KMS-11 (cell line): Measurements from ENCODE around the gene RBM24.
A peak's percentile ranks its signal among the peaks of the same experiment; 100 is the strongest.

Experiments used
- H2AFZ ChIP-seq: fragments of 200-600 bp; sonication (generic); 2 replicates; pipeline ENCODE4 v1.6.1; 2016; ENCODE audit warnings: antibody characterized with exemption, mixed run types, low read depth
- H3K27ac ChIP-seq: fragments of 200-600 bp; sonication (generic); 2 replicates; pipeline ENCODE4 v1.6.1; 2016; ENCODE audit warnings: mild to moderate bottlenecking, mixed run types
- H3K27me3 ChIP-seq: fragments of 200-600 bp; sonication (generic); 2 replicates; pipeline ENCODE4 v1.6.1; 2017; ENCODE audit warnings: mild to moderate bottlenecking, low read depth, mixed run types, moderate library complexity; ENCODE audit not compliant: insufficient read depth
- H3K36me3 ChIP-seq: fragments of 200-600 bp; sonication (generic); 2 replicates; pipeline ENCODE4 v1.6.1; 2017; ENCODE audit warnings: mild to moderate bottlenecking, mixed run types; ENCODE audit not compliant: insufficient read depth
- H3K4me1 ChIP-seq: fragments of 200-600 bp; sonication (generic); 2 replicates; pipeline ENCODE4 v1.6.1; 2016; ENCODE audit warnings: mild to moderate bottlenecking, low read depth, mixed run types; ENCODE audit not compliant: poor library complexity, severe bottlenecking
- H3K4me2 ChIP-seq: fragments of 200-600 bp; sonication (generic); 2 replicates; pipeline ENCODE4 v1.7.0; 2016; ENCODE audit warnings: mild to moderate bottlenecking, mixed run types
- H3K4me3 ChIP-seq: fragments of 200-600 bp; sonication (generic); IDR thresholded peaks from 2 replicates; pipeline ENCODE4 v1.6.1; 2017; ENCODE audit warnings: low read depth, low read length, mixed read lengths; ENCODE audit not compliant: insufficient read depth
- H3K79me2 ChIP-seq: fragments of 200-600 bp; sonication (generic); 2 replicates; pipeline ENCODE4 v1.6.1; 2016; ENCODE audit warnings: low read depth, mixed run types; ENCODE audit not compliant: insufficient read depth
- H3K9ac ChIP-seq: fragments of 200-600 bp; sonication (generic); 2 replicates; pipeline ENCODE4 v1.6.1; 2016; ENCODE audit warnings: mild to moderate bottlenecking, mixed run types
- H4K20me1 ChIP-seq: fragments of 200-600 bp; sonication (generic); 2 replicates; pipeline ENCODE4 v1.6.1; 2016; ENCODE audit warnings: mild to moderate bottlenecking, mixed run types; ENCODE audit not compliant: insufficient read depth
- TF ChIP-seq, protein P1 (sequence below): fragments of 200-600 bp; sonication (generic); conservative IDR thresholded peaks from 2 replicates; pipeline ENCODE4 v1.6.1; 2017; ENCODE audit warnings: low read depth, mild to moderate bottlenecking, antibody characterized with exemption, low read length, moderate library complexity, mixed read lengths

RBM24 gene

GRCh38 chr6:17278289-17279063 is 2.7 kb upstream of the RBM24 start:
- Histone ChIP-seq H3K4me2 (no peak overlapping the region), H3K36me3 (no peaks in the 10 kb centered on the region), H3K4me3 (no peak overlapping the region), H3K4me1 (no peaks in the 10 kb centered on the region), H2AFZ (no peak overlapping the region), H3K27me3 (no peaks in the 10 kb centered on the region), H3K27ac (no peak overlapping the region), H4K20me1 (no peaks in the 10 kb centered on the region), H3K79me2 (no peaks in the 10 kb centered on the region), H3K9ac (no peak overlapping the region)
- TF ChIP-seq, protein P1, sequence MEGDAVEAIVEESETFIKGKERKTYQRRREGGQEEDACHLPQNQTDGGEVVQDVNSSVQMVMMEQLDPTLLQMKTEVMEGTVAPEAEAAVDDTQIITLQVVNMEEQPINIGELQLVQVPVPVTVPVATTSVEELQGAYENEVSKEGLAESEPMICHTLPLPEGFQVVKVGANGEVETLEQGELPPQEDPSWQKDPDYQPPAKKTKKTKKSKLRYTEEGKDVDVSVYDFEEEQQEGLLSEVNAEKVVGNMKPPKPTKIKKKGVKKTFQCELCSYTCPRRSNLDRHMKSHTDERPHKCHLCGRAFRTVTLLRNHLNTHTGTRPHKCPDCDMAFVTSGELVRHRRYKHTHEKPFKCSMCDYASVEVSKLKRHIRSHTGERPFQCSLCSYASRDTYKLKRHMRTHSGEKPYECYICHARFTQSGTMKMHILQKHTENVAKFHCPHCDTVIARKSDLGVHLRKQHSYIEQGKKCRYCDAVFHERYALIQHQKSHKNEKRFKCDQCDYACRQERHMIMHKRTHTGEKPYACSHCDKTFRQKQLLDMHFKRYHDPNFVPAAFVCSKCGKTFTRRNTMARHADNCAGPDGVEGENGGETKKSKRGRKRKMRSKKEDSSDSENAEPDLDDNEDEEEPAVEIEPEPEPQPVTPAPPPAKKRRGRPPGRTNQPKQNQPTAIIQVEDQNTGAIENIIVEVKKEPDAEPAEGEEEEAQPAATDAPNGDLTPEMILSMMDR, result no peak

- peaks cover 8% of the 10 kb centered on the region for H3K4me1 ChIP-seq
- no peaks in the 10 kb centered on the region for H3K27me3 ChIP-seq
- no peak overlapping the region for H3K9ac ChIP-seq
- H3K27ac ChIP-seq, result no peak overlapping the region
- H3K4me3 ChIP-seq, result no peak overlapping the region
- TF ChIP-seq, protein P1, result no peak
- H3K4me2 ChIP-seq, result no peak overlapping the region
- H4K20me1 ChIP-seq, result no peaks in the 10 kb centered on the region
- H3K79me2 ChIP-seq, result no peaks in the 10 kb centered on the region
- no peaks in the 10 kb centered on the region for H3K36me3 ChIP-seq
- H2AFZ ChIP-seq, result no peak overlapping the region
Measured at GRCh38 chr6:17280138-17280537, 1.0 kb upstream of the RBM24 start.

DNA sequence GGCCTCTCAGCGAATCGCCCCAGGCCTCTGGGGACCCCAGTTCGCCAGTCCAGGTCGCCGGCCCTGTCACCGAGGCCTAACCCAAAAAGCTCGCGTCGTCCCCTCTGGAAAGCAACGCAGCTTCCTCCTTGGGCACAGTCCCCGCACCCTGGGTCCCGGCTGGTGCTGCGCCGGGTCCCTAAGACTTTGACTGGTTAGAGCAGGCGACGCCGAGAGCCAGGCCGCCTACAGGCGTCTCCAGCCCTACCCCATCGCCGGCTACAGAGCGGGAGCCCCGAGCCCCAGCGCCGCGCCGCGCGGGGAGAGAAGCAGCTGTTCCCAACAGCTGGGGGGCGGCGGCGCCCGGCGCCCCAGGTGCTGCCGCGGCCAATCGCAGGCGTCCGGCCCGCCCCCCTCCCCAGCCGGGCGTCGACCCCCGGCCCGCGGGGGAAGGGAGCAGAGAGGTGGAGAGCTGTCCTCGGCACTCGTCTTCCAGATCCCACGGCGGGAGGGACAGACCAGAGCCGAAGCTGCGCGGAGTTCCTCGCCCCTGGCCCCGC is 540 bp upstream of the RBM24 start:
- Histone ChIP-seq H3K4me1 (peaks cover 8% of the 10 kb centered on the region), H3K36me3 (no peaks in the 10 kb centered on the region), H2AFZ (no peak overlapping the region), H3K9ac (no peak overlapping the region), H3K27ac (no peak overlapping the region), H3K27me3 (no peaks in the 10 kb centered on the region), H4K20me1 (no peaks in the 10 kb centered on the region), H3K4me2 (no peak overlapping the region), H3K4me3 (no peak overlapping the region), H3K79me2 (no peaks in the 10 kb centered on the region)
- TF ChIP-seq, protein P1, result no peak

- Histone ChIP-seq H2AFZ (peak overlapping the region; percentile 44), H3K4me3 (no peak overlapping the region), H3K27ac (no peak overlapping the region), H3K27me3 (no peaks in the 10 kb centered on the region), H3K79me2 (no peaks in the 10 kb centered on the region), H3K9ac (no peak overlapping the region), H4K20me1 (no peaks in the 10 kb centered on the region), H3K36me3 (no peaks in the 10 kb centered on the region), H3K4me2 (0 out of 2 replicates have a peak overlapping the region, but pooled peaks have one; percentile 21), H3K4me1 (peaks cover 8% of the 10 kb centered on the region)
- TF ChIP-seq, protein P1, result no peak
Measured at GRCh38 chr6:17281497-17282481, 628 bp downstream of the RBM24 start.
